NCI-H345 treated with DMSO at 0.1 percent for 48 hours (cell line): ENCODE results near the gene SCARF2.
"Not testable (repeated sequence)": the region's sequence is repeated elsewhere in the genome, so short reads cannot be mapped to it uniquely, and the experiment has no call there.

Experiments used
- DNase-seq: peaks from one replicate; lab custom pipeline; 2025; ENCODE audit not compliant: unreplicated experiment; lab: John Stamatoyannopoulos, UW

The SCARF2 gene

GRCh38 chr22:20437613-20438426 lies at the start of gene SCARF2:
TSS of gene SCARF2 (minus strand) at chr22:20437825. CDS start at chr22:20437754, 71 bp downstream.
- no peak for DNase-seq

- DNase-seq = no peak
Measured at GRCh38 chr22:20486229-20486628, 48.6 kb upstream of the SCARF2 start.

GRCh38 chr22:20484948-20485683 lies 47.5 kb upstream of the SCARF2 start:
- no peak for DNase-seq

- DNase-seq = no peak
Measured at GRCh38 chr22:20483771-20484170, 46.1 kb upstream of the SCARF2 start.

GRCh38 chr22:20483143-20483506 lies 45.5 kb upstream of the SCARF2 start:
- DNase-seq = not testable (repeated sequence)

- no peak for DNase-seq
Measured at GRCh38 chr22:20479612-20480196, 42.1 kb upstream of the SCARF2 start.

- not testable (repeated sequence) for DNase-seq
Measured at GRCh38 chr22:20478059-20478458, 40.4 kb upstream of the SCARF2 start.

- DNase-seq = not testable (repeated sequence)
Measured at GRCh38 chr22:20475569-20475968, 37.9 kb upstream of the SCARF2 start.

- DNase-seq = no peak
Measured at GRCh38 chr22:20475115-20475436, 37.5 kb upstream of the SCARF2 start.

- DNase-seq = no peak
Measured at GRCh38 chr22:20472629-20473442, 35.2 kb upstream of the SCARF2 start.

GRCh38 chr22:20471126-20471833 lies 33.7 kb upstream of the SCARF2 start:
- DNase-seq = no peak

GRCh38 chr22:20470525-20470924 lies 32.9 kb upstream of the SCARF2 start:
- not testable (repeated sequence) for DNase-seq

GRCh38 chr22:20469110-20469868 lies 31.7 kb upstream of the SCARF2 start:
- DNase-seq = no peak

- DNase-seq = no peak
Measured at GRCh38 chr22:20466659-20467379, 29.2 kb upstream of the SCARF2 start.

GRCh38 chr22:20465759-20466077 lies 28.1 kb upstream of the SCARF2 start:
- DNase-seq = no peak

- no peak for DNase-seq
Measured at GRCh38 chr22:20464912-20465758, 27.5 kb upstream of the SCARF2 start.

- no peak for DNase-seq
Measured at GRCh38 chr22:20464096-20464614, 26.5 kb upstream of the SCARF2 start.
